OCI-LY1 (cell line): Measurements from ENCODE around the gene AR.

Experiments used
- EZH2 ChIP-seq: fragments of 200-600 bp; sonication (generic), shearing (Covaris generic); IDR thresholded peaks from 2 replicates; pipeline ENCODE4 v1.8.0; 2017; ENCODE audit warnings: borderline replicate concordance, mixed run types, mild to moderate bottlenecking, antibody characterized with exemption, low read length, moderate library complexity, mixed read lengths
- TF ChIP-seq, protein P1 (sequence below): fragments of 200-600 bp; sonication (generic), shearing (Covaris generic); IDR thresholded peaks from 2 replicates; pipeline ENCODE4 v1.5.1; 2017; ENCODE audit warnings: mild to moderate bottlenecking, antibody characterized with exemption, low read length, moderate library complexity, mixed read lengths

DNA sequence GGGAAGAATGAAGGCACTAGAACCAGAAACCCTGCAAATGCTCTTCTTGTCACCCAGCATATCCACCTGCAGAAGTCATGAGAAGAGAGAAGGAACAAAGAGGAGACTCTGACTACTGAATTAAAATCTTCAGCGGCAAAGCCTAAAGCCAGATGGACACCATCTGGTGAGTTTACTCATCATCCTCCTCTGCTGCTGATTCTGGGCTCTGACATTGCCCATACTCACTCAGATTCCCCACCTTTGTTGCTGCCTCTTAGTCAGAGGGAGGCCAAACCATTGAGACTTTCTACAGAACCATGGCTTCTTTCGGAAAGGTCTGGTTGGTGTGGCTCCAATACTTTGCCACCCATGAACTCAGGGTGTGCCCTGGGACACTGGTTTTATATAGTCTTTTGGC lies 181.7 kb downstream of the AR start:
- TF ChIP-seq, protein P1, sequence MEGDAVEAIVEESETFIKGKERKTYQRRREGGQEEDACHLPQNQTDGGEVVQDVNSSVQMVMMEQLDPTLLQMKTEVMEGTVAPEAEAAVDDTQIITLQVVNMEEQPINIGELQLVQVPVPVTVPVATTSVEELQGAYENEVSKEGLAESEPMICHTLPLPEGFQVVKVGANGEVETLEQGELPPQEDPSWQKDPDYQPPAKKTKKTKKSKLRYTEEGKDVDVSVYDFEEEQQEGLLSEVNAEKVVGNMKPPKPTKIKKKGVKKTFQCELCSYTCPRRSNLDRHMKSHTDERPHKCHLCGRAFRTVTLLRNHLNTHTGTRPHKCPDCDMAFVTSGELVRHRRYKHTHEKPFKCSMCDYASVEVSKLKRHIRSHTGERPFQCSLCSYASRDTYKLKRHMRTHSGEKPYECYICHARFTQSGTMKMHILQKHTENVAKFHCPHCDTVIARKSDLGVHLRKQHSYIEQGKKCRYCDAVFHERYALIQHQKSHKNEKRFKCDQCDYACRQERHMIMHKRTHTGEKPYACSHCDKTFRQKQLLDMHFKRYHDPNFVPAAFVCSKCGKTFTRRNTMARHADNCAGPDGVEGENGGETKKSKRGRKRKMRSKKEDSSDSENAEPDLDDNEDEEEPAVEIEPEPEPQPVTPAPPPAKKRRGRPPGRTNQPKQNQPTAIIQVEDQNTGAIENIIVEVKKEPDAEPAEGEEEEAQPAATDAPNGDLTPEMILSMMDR, result no peak
- TF ChIP-seq EZH2, result no peak
